HL-60 (cell line): ENCODE measurements around the gene CCL20.
"Not testable (repeated sequence)": the region's sequence is repeated elsewhere in the genome, so short reads cannot be mapped to it uniquely, and the experiment has no call there.

ENCODE experiments used
- CTCF ChIP-seq: IDR thresholded peaks from one replicate; pipeline ENCODE4 v1.5.1; 2011; ENCODE audit warnings: low read length, control low read depth, inconsistent platforms; ENCODE audit not compliant: insufficient read depth
- GABPA ChIP-seq: IDR thresholded peaks from 2 replicates; pipeline ENCODE4 v1.6.1; 2012; ENCODE audit warnings: low read depth

- not testable (repeated sequence) for TF ChIP-seq CTCF, GABPA
These were observed 25.9 kb downstream of the CCL20 start for GRCh38 chr2:227839339-227840129.
